Neuron (in vitro differentiated cells): ENCODE measurements around the gene RNASE7.

ENCODE experiments used
- H2AFZ ChIP-seq: one replicate; pipeline ENCODE4 v1.6.1; 2013; ENCODE audit warnings: low read depth, mild to moderate bottlenecking, inconsistent platforms, low read length, moderate library complexity
- H3K27me3 ChIP-seq: one replicate; pipeline ENCODE4 v1.6.1; 2013; ENCODE audit warnings: low read length; ENCODE audit not compliant: insufficient read depth
- H3K36me3 ChIP-seq: one replicate; pipeline ENCODE4 v1.6.1; 2013; ENCODE audit warnings: low read length; ENCODE audit not compliant: insufficient read depth
- H3K4me1 ChIP-seq: one replicate; pipeline ENCODE4 v1.6.1; 2013; ENCODE audit warnings: low read length; ENCODE audit not compliant: insufficient read depth
- H3K4me3 ChIP-seq: 2 replicates; pipeline ENCODE4 v1.5.1; 2013; ENCODE audit warnings: mild to moderate bottlenecking, low read length, moderate library complexity
- H3K9me3 ChIP-seq: one replicate; pipeline ENCODE4 v1.6.1; 2013; ENCODE audit warnings: low read length

The RNASE7 gene

GRCh38 chr14:21083565-21084325 is 41.6 kb downstream of the RNASE7 start:
- peaks cover 18% of the 10 kb centered on the region for H3K4me1 ChIP-seq
- H3K27me3 ChIP-seq, result no peaks in the 10 kb centered on the region
- no peak overlapping the region for H2AFZ ChIP-seq
- no peaks in the 10 kb centered on the region for H3K9me3 ChIP-seq
- peaks cover 81% of the 10 kb centered on the region for H3K36me3 ChIP-seq
- H3K4me3 ChIP-seq, result no peak overlapping the region

DNA sequence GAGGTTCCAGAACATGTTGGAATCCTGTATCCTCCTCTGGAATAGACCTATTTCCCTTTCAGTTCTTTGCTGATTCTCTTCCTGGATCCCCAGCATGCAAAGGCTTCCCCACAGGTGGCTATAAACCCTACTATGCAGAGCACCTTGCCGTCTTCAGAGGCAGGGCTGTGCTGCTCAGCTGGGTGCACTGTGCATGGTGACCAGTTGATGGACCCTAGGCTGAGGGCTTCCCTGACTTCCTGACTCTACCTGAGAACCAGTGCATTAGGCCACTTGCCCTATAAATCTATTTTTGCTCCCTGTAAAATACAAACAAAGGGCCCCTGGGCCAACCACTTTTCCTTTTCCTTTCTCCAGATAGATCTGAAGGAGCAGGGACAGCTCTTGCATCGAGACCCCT is 42.2 kb downstream of the RNASE7 start:
- Histone ChIP-seq H3K4me3 (no peak overlapping the region), H3K27me3 (no peaks in the 10 kb centered on the region), H2AFZ (no peak overlapping the region), H3K36me3 (peaks cover 81% of the 10 kb centered on the region), H3K9me3 (no peaks in the 10 kb centered on the region), H3K4me1 (peaks cover 20% of the 10 kb centered on the region)

DNA sequence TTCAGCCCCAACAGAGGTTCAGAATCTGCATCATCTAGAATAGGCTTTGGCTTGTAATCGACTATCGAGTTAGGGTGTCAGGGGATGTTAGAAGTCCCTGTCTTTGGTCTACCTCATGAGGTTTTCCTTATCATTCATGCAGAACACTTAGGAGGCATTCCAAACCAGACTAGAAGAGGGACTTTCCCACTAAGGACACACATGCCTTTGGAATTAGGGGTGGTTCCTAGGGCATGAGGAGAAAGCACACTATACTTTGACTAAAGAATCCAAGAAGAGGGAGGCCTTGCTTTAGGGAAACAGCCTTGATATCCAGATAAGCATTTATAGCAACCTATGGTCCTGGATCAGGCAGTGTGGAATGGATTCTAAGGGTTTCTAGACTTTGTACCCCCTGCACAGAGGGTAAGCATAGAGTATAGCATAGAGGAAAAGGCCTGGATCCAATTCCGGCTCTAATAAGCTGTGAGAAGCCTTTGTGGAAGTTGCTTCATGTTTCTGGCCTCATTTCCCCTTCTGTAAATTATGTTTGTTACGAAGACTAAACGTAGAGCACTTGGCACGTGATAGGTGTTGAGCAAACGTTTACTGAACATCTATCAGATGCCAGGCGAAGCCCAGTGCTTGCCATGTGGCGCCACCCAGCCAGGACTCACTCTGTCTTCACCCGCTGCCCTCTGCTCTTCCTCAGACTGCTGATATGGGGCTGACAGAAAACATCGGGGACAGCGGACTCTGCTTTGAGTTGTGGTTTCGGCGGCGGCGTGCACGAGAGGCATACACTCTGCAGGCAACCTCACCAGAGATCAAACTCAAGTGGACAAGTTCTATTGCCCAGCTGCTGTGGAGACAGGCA is 43.1 kb downstream of the RNASE7 start:
- no peaks in the 10 kb centered on the region for H3K27me3 ChIP-seq
- H2AFZ ChIP-seq, result no peak overlapping the region
- H3K9me3 ChIP-seq, result no peaks in the 10 kb centered on the region
- H3K4me3 ChIP-seq, result no peak overlapping the region
- H3K4me1 ChIP-seq, result peaks cover 20% of the 10 kb centered on the region
- H3K36me3 ChIP-seq, result peaks cover 80% of the 10 kb centered on the region

DNA sequence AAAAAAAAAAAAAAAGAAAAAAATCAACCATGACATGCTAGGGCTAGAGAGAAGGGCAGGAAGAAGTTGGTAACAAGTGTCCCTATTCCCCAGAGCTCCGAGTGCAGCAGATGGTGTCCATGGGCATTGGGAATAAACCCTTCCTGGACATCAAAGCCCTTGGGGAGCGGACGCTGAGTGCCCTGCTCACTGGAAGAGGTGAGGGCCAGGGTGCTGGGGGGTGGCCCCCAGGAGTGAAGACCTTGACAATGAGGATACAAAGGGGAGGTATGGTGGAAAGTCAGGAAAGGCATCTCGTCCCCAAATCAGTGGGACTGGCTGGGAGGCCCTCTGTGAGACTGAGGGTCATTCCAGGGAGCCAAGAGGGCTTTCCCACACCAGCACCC is 44.7 kb downstream of the RNASE7 start:
- Histone ChIP-seq H3K9me3 (no peaks in the 10 kb centered on the region), H3K36me3 (peaks cover 81% of the 10 kb centered on the region), H3K4me1 (peaks cover 20% of the 10 kb centered on the region), H3K27me3 (no peaks in the 10 kb centered on the region), H3K4me3 (no peak overlapping the region), H2AFZ (no peak overlapping the region)

GRCh38 chr14:21087294-21088091 is 45.3 kb downstream of the RNASE7 start:
- no peaks in the 10 kb centered on the region for H3K9me3 ChIP-seq
- H3K4me1 ChIP-seq, result peaks cover 20% of the 10 kb centered on the region
- no peak overlapping the region for H2AFZ ChIP-seq
- peaks cover 81% of the 10 kb centered on the region for H3K36me3 ChIP-seq
- H3K4me3 ChIP-seq, result no peak overlapping the region
- H3K27me3 ChIP-seq, result no peaks in the 10 kb centered on the region

- H3K27me3 ChIP-seq, result no peaks in the 10 kb centered on the region
Measured at GRCh38 chr14:21088687-21089086, 46.5 kb downstream of the RNASE7 start.

DNA sequence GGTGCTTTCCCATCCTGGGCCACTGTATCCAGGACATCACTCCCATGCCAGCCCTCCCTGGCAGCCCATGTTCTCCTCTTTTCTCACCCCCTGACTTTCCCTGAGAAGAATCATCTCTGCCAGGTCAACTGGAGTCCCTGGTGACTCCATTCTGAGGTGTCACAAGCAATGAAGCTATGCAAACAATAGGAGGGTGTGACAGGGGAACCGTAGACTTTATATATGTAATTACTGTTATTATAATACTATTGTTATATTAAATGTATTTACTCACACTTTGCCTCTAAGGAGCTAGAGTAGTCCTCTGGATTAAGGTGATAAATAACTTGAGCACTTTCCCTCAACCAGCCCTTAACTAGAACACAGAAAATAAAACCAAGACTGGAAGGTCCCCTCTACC is 47.1 kb downstream of the RNASE7 start:
- Histone ChIP-seq H3K9me3 (no peaks in the 10 kb centered on the region), H2AFZ (no peak overlapping the region), H3K4me1 (peaks cover 31% of the 10 kb centered on the region), H3K4me3 (no peak overlapping the region), H3K36me3 (peaks cover 75% of the 10 kb centered on the region), H3K27me3 (no peaks in the 10 kb centered on the region)

More at GRCh38 chr14:21088687-21089086, 46.5 kb downstream of the RNASE7 start:
- peaks cover 28% of the 10 kb centered on the region for H3K4me1 ChIP-seq
- H3K4me3 ChIP-seq, result no peak overlapping the region
- no peak overlapping the region for H2AFZ ChIP-seq
- peaks cover 81% of the 10 kb centered on the region for H3K36me3 ChIP-seq
- no peaks in the 10 kb centered on the region for H3K9me3 ChIP-seq

DNA sequence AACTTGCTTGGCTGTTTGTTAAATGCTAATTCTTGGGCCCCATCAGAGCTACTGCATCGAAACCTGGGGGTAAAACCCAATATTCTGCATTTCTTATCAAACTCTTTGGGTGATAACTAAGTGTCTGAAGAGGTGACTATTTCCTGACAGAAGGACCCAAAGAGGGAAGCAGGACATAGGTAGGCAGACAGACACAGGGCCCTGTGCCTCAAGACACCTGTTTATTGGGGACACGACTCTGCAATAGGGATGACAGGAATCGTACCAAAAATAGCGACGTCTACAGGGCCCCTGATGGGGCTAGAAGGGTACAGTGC is 47.7 kb downstream of the RNASE7 start:
- H3K9me3 ChIP-seq, result no peaks in the 10 kb centered on the region
- peaks cover 33% of the 10 kb centered on the region for H3K4me1 ChIP-seq
- no peaks in the 10 kb centered on the region for H3K27me3 ChIP-seq
- H3K4me3 ChIP-seq, result no peak overlapping the region
- H2AFZ ChIP-seq, result no peak overlapping the region
- peaks cover 69% of the 10 kb centered on the region for H3K36me3 ChIP-seq

DNA sequence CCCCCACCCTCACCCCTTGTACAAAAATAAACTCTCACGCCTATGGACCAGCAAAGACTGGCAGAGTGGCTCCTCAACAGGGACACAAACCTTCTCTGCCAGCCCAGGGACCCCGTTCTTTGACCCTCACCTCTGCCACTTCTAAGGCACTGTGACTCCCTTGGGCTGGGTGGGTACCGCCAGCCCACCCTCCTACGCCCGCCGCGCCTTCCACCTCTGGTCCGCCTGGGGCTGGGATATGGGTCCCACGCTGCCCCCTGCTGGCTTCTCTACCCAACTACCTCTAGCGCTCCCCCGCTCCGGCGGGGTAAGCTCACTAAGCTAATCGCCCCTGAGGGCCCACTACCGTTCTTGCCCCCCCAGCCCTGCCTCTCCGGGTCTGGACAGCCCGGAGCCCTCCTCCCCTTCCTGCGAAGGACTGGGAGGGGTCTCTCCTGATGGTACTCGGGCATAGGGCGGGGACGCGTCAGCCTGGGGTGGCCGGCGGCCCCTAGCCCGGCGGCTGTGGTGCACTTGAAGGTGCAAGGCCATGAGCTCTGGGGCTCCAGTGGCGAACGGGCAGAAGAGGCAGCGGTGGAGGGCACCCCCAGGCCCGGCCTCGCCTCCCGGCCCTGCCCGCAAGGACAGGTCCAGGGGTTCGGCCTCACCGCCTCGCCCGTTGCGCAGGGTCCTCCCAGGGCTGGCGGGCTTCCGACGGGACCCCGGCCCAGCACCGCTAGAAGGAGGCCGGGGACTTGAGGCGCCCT is 48.2 kb downstream of the RNASE7 start:
- Histone ChIP-seq H3K9me3 (no peaks in the 10 kb centered on the region), H3K4me3 (no peak overlapping the region), H3K36me3 (peaks cover 64% of the 10 kb centered on the region), H3K27me3 (no peaks in the 10 kb centered on the region), H3K4me1 (peaks cover 39% of the 10 kb centered on the region), H2AFZ (no peak overlapping the region)

- no peak overlapping the region for H2AFZ ChIP-seq
- peaks cover 46% of the 10 kb centered on the region for H3K4me1 ChIP-seq
- peaks cover 56% of the 10 kb centered on the region for H3K36me3 ChIP-seq
- no peaks in the 10 kb centered on the region for H3K9me3 ChIP-seq
- no peak overlapping the region for H3K4me3 ChIP-seq
- H3K27me3 ChIP-seq, result no peaks in the 10 kb centered on the region
Measured at GRCh38 chr14:21090940-21091663, 48.9 kb downstream of the RNASE7 start.

DNA sequence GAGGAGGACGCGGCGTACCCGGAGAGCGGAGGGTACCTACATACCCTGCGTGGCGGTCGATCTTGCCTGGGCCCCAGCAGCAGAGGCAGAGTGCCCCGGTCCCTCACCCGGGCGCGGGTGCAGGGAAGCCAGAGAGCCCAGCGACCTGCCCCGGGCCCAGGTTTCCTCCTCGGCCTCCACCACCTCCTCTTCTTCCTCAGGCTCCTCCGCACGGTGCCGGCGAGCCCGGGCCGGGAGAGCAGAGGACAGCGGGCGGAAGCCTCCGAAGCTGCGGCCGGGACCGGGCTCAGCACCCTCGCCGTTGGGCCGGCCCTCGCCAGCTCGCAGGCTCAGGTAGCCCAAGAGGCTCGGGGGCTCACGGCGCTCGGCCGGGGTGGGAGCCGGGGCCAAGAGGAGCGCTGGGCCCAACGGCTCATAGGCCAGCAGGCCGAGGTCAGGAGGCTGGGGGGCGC is 49.7 kb downstream of the RNASE7 start:
- Histone ChIP-seq H3K4me1 (peaks cover 50% of the 10 kb centered on the region), H2AFZ (no peak overlapping the region), H3K4me3 (no peak overlapping the region), H3K36me3 (peaks cover 50% of the 10 kb centered on the region), H3K27me3 (no peaks in the 10 kb centered on the region), H3K9me3 (no peaks in the 10 kb centered on the region)
